Endothelial cell of hepatic sinusoid (primary cell): ENCODE data around the gene CYP4A22.
"Not testable (repeated sequence)": the region's sequence is repeated elsewhere in the genome, so short reads cannot be mapped to it uniquely, and the experiment has no call there.

Experiments used
- in situ Hi-C: cut with HindIII; loops from 2 replicates; pipeline ENCODE4 v1.10.0; 2017; ENCODE audit warnings: low sequenced_read_pairs

The CYP4A22 gene

DNA sequence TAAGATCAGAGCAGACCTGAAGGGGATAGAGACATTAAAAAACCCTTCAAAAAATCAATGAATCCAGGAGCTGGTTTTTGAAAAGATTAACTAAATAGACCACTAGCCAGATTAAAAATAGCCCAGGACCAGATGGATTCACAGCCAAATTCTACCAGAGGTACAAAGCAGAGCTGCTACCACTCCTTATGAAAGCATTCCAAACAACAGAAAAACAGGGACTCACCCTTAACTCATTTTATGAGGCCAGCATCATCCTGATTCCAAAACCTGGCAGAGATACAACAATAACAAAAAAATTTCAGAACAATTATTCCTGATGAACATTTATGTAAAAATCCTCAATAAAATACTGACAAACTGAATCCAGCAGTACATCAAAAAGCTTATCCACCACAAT lies 19.2 kb downstream of the CYP4A22 start:
- in situ Hi-C loops: not testable (repeated sequence)

- in situ Hi-C loops: not testable (repeated sequence)
Measured at GRCh38 chr1:47157957-47158356, 20.7 kb downstream of the CYP4A22 start.

GRCh38 chr1:47160716-47161115 lies 23.5 kb downstream of the CYP4A22 start:
- in situ Hi-C loops: no loop called here

DNA sequence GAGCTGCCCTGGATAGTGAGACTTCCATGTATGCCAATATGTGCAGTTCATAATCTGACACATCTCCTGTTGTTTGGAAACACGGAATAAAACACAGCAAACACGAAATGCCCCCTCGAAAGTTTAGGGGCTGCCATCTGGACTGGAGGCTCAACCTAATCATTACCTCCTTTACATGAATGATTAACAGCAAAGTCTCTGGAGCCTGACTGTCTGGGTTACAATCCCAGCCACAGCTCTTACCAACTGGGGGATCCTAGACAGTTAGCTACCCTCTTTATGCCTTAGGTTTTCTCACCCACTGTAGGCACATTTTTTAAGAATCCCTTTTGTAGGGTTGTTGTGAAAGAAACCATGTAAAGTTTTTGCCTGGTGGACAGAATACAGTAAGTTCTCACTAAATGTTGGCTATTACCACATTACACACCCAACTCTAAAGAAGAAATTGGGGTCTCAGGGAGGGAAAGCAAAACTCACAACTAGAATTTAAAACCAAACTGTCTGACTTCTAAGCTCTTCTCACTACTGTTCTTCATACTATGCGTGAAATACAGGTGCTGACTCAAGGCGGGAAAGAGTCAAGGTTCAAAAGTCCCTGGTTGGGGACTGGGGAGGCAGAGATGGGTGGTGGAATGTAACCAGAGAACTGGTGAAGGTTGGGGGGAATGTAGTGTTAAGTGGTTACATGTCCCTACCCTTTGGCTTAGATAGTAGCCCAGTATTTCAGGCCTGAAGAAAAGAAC lies 24.2 kb downstream of the CYP4A22 start:
- in situ Hi-C loops: no loop called here

DNA sequence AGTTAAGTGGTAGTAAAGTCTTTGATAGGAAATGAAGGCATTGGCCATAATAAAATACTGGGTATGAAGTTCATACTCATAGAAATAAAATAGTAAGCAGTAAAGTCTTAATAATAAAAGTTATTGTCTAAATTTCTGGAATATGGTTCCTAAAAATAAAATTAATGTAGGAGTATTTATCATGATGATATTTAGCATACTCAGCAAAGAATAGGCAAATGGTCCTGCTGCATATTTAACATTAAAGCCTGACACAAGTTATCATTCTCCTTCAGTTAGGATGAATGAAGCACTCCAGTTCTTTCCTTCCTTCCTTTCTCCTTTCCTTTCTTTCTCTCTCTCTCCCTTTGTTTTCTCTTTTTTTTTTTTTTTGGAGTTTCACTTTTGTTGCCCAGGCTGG lies 27.3 kb downstream of the CYP4A22 start:
- in situ Hi-C loops: no loop called here

DNA sequence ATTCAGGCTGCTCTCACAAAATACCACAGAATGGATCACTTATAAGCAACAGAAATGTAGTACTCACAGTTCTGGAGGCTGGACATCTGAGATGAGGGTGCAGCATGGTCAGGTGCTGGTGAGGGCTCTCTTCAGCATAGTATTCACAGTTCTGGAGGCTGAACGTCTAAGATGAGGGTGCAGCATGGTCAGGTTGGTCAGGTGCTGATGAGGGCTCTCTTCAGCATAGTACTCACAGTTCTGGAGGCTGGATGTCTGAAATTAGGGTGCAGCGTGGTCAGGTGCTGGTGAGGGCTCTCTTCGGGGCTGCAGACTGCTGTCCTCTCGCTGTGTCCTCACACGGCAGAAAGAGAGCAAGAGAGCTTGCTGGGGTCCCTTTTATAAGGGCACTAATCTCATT lies 35.5 kb downstream of the CYP4A22 start:
- in situ Hi-C loops: no loop called here

GRCh38 chr1:47174656-47175020 lies 37.4 kb downstream of the CYP4A22 start:
- in situ Hi-C loops: no loop called here

DNA sequence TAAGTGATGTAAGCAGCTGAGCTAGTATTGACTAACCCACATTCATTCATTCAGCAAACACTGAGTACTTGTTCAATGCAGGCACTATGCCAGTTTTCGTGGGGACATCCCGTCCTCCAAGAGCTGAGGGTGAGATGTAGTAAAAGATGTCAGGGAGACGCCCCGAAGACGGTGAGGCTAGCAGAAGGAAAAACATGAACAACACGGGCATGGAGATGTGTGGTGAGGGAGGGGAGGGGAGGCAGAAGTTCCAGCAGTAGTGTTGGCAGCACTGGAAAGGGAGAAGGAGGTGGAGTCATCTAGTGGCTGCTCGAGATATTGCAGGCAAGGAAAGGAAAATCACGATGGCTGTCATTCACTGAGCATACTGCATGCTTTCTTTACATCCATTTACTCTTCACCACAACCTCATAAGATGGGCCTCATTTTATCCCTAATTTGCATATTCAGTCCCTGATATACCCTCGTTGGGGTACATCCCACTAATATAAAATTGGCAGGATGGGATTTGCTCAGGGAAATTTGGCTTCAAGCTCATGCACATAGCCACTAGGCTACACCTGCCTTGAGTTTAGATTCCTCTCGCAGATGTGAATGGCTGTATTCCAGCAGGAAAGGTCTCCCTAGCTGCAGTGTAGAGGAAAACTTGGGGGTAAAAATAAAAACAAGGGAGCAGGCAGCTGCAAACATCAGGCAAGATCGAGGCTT lies 38.1 kb downstream of the CYP4A22 start:
- in situ Hi-C loops: no loop called here

- in situ Hi-C loops: no loop called here
Measured at GRCh38 chr1:47178020-47178419, 40.8 kb downstream of the CYP4A22 start.

DNA sequence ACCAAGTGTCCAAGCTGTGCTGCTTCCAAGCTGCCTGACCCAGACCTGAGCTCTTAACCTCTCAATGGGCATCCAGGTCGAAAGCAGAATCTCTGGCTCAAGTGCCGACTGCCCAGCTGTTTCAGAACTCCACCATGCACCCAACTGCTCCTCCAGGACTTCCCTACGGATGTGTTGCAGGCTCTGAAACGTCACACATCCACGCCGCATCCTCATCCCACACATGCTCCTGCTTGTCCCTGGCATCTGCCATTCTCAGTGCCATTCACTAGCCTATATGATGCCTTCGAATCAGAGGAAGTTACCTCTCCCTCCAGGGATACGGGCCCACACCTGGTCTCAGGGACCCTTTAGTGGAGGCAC lies 41.4 kb downstream of the CYP4A22 start:
- in situ Hi-C loops: no loop called here

GRCh38 chr1:47179017-47179987 lies 42.1 kb downstream of the CYP4A22 start:
- in situ Hi-C loops: no loop called here

GRCh38 chr1:47179988-47180563 lies 42.8 kb downstream of the CYP4A22 start:
- in situ Hi-C loops: no loop called here

DNA sequence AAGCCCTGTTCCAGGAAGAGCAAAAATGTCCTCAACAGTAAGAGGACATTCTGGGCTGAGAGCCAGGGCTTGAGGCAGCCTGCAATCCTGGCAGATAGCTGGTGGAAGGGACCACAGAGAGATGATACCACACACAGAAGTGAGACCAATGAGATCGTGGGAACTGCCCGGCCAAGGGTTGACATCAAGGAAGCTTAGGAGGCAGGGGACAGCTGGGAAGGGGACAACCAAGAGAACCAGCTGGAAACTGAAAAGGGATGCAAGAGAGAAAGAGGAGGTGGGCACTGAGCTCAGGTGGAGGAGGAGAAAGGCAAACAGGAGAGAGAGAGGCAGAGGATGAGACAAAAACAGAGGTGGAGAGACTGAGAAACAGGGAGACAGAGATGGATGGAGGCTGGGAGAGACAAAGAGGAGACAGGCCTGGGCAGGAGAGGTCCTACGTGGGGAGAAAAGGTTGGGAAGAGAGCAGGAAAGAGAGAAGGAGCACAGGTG lies 43.4 kb downstream of the CYP4A22 start:
- in situ Hi-C loops: no loop called here

- in situ Hi-C loops: no loop called here
Measured at GRCh38 chr1:47181095-47181954, 44.1 kb downstream of the CYP4A22 start.

DNA sequence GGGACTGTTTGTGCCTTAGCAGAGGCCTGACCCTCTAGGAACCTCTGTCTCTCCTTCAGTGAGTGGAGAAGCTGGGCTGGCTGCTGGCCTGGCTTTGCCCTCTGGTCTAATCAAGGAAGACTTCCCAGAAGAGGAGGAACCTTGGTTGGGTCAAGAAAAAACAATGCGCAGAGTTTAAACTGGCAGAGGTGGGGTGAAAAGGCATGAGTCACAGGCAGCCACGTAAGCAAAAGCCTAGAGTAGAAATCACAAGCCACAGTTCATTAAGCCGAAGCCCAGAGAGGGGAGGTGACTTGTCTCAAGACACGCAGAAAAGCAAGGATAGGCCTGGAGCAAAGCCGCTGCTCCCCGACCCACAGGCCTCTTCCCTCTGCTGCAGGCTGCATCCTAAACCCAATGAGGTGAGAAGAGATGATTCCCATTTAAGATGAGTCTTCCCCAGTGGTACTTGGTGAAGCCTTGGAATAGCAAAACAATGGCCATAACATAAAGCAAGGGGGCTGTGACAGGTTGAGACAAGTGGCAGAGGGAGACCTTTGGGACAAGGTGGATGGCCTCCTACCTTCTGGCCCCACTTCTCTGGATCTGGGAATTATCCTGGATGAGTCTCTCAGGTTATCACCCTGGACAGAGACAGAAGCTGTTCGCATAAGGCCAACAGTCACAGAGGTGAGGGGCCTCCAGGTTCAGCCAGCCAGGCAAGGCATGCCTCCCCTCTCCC lies 44.9 kb downstream of the CYP4A22 start:
- in situ Hi-C loops: no loop called here

- in situ Hi-C loops: no loop called here
Measured at GRCh38 chr1:47182676-47183235, 45.5 kb downstream of the CYP4A22 start.

- in situ Hi-C loops: no loop called here
Measured at GRCh38 chr1:47183308-47184089, 46.3 kb downstream of the CYP4A22 start.

GRCh38 chr1:47184090-47184821 lies 47.0 kb downstream of the CYP4A22 start:
- in situ Hi-C loops: no loop called here
